DND-41 (cell line): ENCODE results near the gene GIPC2.

ENCODE experiments used
- ATAC-seq: fragments of 200-7000 bp; cut with Tn5 transposase; 3 replicates; pipeline ENCODE4 v1.9.1; 2021; ENCODE audit warnings: low read depth; ENCODE audit not compliant: insufficient read depth
- DNase-seq: peaks from one replicate; pipeline ENCODE4 v3.0.0-alpha.2; 2020
- H2AFZ ChIP-seq: 2 replicates; pipeline ENCODE4 v1.6.0; 2012; ENCODE audit warnings: low read depth, low read length
- H3K27ac ChIP-seq: 2 replicates; pipeline ENCODE4 v1.5.1; 2012; ENCODE audit warnings: low read length, inconsistent platforms
- H3K27me3 ChIP-seq: fragments of 200-600 bp; sonication (generic); 2 replicates; pipeline ENCODE4 v1.6.0; 2012; ENCODE audit warnings: low read length, mild to moderate bottlenecking, inconsistent platforms; ENCODE audit not compliant: insufficient read depth, poor library complexity
- H3K36me3 ChIP-seq: 2 replicates; pipeline ENCODE4 v1.5.1; 2012; ENCODE audit warnings: low read length, inconsistent platforms; ENCODE audit not compliant: insufficient read depth
- H3K4me1 ChIP-seq: 2 replicates; pipeline ENCODE4 v1.5.1; 2012; ENCODE audit warnings: mild to moderate bottlenecking, low read length; ENCODE audit not compliant: insufficient read depth
- H3K4me2 ChIP-seq: 2 replicates; pipeline ENCODE4 v1.6.0; 2012; ENCODE audit warnings: mild to moderate bottlenecking, moderate library complexity, low read length, inconsistent platforms; ENCODE audit not compliant: insufficient read depth
- H3K4me3 ChIP-seq, 2 experiments: fragments of 200-600 bp in 1 of 2; shearing (Covaris generic) in 1 of 2; 2 replicates each; pipeline ENCODE4 v1.5.1; 2012 to 2016; ENCODE audit warnings: inconsistent platforms in 2 of 2, low read length in 2 of 2, mild to moderate bottlenecking in 2 of 2, low read depth in 1 of 2, moderate library complexity in 1 of 2
- H3K79me2 ChIP-seq: 2 replicates; pipeline ENCODE4 v1.6.0; 2012; ENCODE audit warnings: low read length, inconsistent platforms; ENCODE audit not compliant: insufficient read depth
- H3K9ac ChIP-seq: 2 replicates; pipeline ENCODE4 v1.6.0; 2012; ENCODE audit warnings: low read depth, mild to moderate bottlenecking, inconsistent platforms, low read length, moderate library complexity
- H3K9me3 ChIP-seq: 2 replicates; pipeline ENCODE4 v1.5.1; 2012; ENCODE audit warnings: low read length, moderate library complexity, mild to moderate bottlenecking, inconsistent platforms; ENCODE audit not compliant: insufficient read depth, severe bottlenecking
- H4K20me1 ChIP-seq: 2 replicates; pipeline ENCODE4 v1.6.0; 2012; ENCODE audit warnings: low read length; ENCODE audit not compliant: insufficient read depth
- EZH2 ChIP-seq: IDR thresholded peaks from 3 replicates; pipeline ENCODE4 v1.6.1; 2012; ENCODE audit warnings: borderline replicate concordance, low read depth, mild to moderate bottlenecking, moderate library complexity, low read length, inconsistent platforms; ENCODE audit not compliant: severe bottlenecking
- TF ChIP-seq, protein P1 (sequence below): IDR thresholded peaks from 2 replicates; pipeline ENCODE4 v1.5.1; 2012; ENCODE audit warnings: borderline replicate concordance, low read length, moderate library complexity, mild to moderate bottlenecking; ENCODE audit not compliant: poor library complexity, severe bottlenecking; ENCODE audit errors: extremely low read depth

Gene GIPC2

DNA sequence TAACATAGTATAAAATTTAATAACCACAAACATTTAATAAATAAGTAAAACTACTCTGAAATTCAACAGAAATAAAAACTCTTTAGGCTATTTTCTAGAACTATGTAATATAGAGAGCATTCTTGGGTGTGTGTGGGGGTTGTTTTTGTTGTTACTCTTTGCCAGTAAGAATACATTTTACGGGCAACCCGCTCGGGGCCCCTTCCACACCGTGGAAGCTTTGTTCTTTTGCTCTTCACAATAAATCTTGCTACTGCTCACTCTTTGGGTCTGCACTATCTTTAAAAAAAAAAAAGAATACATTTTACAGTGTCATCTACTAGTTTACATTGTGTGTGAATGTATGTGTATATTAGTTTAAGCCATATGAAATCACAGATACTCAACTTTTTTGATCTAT, 16.0 kb upstream of the GIPC2 start:
- H3K4me2 ChIP-seq = no peak overlapping the region
- no peak overlapping the region for H2AFZ ChIP-seq
- H3K27me3 ChIP-seq = no peaks in the 10 kb centered on the region
- H3K9me3 ChIP-seq = no peaks in the 10 kb centered on the region
- no peak overlapping the region for H3K27ac ChIP-seq
- H4K20me1 ChIP-seq = no peaks in the 10 kb centered on the region
- no peaks in the 10 kb centered on the region for H3K4me1 ChIP-seq
- DNase-seq = no peak
- ATAC-seq = no peak
- no peak overlapping the region for H3K9ac ChIP-seq
- H3K4me3 ChIP-seq = no peak overlapping the region
- no peaks in the 10 kb centered on the region for H3K79me2 ChIP-seq
- no peak for TF ChIP-seq EZH2
- TF ChIP-seq, protein P1, sequence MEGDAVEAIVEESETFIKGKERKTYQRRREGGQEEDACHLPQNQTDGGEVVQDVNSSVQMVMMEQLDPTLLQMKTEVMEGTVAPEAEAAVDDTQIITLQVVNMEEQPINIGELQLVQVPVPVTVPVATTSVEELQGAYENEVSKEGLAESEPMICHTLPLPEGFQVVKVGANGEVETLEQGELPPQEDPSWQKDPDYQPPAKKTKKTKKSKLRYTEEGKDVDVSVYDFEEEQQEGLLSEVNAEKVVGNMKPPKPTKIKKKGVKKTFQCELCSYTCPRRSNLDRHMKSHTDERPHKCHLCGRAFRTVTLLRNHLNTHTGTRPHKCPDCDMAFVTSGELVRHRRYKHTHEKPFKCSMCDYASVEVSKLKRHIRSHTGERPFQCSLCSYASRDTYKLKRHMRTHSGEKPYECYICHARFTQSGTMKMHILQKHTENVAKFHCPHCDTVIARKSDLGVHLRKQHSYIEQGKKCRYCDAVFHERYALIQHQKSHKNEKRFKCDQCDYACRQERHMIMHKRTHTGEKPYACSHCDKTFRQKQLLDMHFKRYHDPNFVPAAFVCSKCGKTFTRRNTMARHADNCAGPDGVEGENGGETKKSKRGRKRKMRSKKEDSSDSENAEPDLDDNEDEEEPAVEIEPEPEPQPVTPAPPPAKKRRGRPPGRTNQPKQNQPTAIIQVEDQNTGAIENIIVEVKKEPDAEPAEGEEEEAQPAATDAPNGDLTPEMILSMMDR = no peak
- H3K36me3 ChIP-seq = no peaks in the 10 kb centered on the region

- no peaks in the 10 kb centered on the region for H3K27me3 ChIP-seq
- no peak overlapping the region for H3K4me2 ChIP-seq
- no peak overlapping the region for H3K27ac ChIP-seq
- TF ChIP-seq EZH2 = no peak
- TF ChIP-seq, protein P1 = no peak
- H4K20me1 ChIP-seq = no peaks in the 10 kb centered on the region
- no peak overlapping the region for H3K4me3 ChIP-seq
- ATAC-seq (no peak), DNase-seq (no peak)
- H3K79me2 ChIP-seq = no peaks in the 10 kb centered on the region
- H2AFZ ChIP-seq = no peak overlapping the region
- no peaks in the 10 kb centered on the region for H3K36me3 ChIP-seq
- no peak overlapping the region for H3K9ac ChIP-seq
- no peaks in the 10 kb centered on the region for H3K4me1 ChIP-seq
- H3K9me3 ChIP-seq = no peaks in the 10 kb centered on the region
These were observed 12.6 kb upstream of the GIPC2 start for GRCh38 chr1:78032996-78033796.

- H3K27me3 ChIP-seq = no peaks in the 10 kb centered on the region
- H3K36me3 ChIP-seq = no peaks in the 10 kb centered on the region
- no peaks in the 10 kb centered on the region for H3K9me3 ChIP-seq
- no peak overlapping the region for H3K27ac ChIP-seq
- no peaks in the 10 kb centered on the region for H3K4me1 ChIP-seq
- no peak overlapping the region for H2AFZ ChIP-seq
- H3K79me2 ChIP-seq = no peaks in the 10 kb centered on the region
- no peaks in the 10 kb centered on the region for H4K20me1 ChIP-seq
- H3K9ac ChIP-seq = no peak overlapping the region
- no peak overlapping the region for H3K4me2 ChIP-seq
- no peak for ATAC-seq
- no peak for TF ChIP-seq EZH2
- TF ChIP-seq, protein P1 = no peak
- DNase-seq = no peak
- no peak overlapping the region for H3K4me3 ChIP-seq
These were observed 12.0 kb upstream of the GIPC2 start for GRCh38 chr1:78033797-78034172.
